Measurements from ENCODE around the gene GLB1L3.

Gene GLB1L3, protein sequence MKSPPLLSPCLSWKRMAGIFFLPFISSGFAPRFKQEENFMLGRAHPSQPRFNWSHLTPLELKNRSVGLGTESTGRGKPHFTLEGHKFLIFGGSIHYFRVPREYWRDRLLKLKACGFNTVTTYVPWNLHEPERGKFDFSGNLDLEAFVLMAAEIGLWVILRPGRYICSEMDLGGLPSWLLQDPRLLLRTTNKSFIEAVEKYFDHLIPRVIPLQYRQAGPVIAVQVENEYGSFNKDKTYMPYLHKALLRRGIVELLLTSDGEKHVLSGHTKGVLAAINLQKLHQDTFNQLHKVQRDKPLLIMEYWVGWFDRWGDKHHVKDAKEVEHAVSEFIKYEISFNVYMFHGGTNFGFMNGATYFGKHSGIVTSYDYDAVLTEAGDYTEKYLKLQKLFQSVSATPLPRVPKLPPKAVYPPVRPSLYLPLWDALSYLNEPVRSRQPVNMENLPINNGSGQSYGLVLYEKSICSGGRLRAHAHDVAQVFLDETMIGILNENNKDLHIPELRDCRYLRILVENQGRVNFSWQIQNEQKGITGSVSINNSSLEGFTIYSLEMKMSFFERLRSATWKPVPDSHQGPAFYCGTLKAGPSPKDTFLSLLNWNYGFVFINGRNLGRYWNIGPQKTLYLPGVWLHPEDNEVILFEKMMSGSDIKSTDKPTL

GRCh38 chr11:134275534-134276395 is at the start of gene GLB1L3:
Gene GLB1L3, plus strand, starts transcription at chr11:134276379. Its CDS starts 362 bp downstream, at chr11:134276741.
- H3K4me3 ChIP-seq (ENCODE audit: low read length) = peak within 1 kb of the TSS; percentile 32
- peaks cover 59% of the 10 kb centered on the region for H3K27me3 ChIP-seq (ENCODE audit: insufficient read depth, low read length)
- H3K36me3 ChIP-seq (ENCODE audit: insufficient read depth, low read length) = no peaks in the 10 kb centered on the region
- H3K4me1 ChIP-seq (ENCODE audit: insufficient read depth, low read length) = peaks cover 28% of the 10 kb centered on the region
- H2AFZ ChIP-seq (ENCODE audit: low read depth, low read length) = peak within 1 kb of the TSS; percentile 68
- peaks cover 5% of the 10 kb centered on the region for H3K9me3 ChIP-seq (ENCODE audit: low read length)

DNA sequence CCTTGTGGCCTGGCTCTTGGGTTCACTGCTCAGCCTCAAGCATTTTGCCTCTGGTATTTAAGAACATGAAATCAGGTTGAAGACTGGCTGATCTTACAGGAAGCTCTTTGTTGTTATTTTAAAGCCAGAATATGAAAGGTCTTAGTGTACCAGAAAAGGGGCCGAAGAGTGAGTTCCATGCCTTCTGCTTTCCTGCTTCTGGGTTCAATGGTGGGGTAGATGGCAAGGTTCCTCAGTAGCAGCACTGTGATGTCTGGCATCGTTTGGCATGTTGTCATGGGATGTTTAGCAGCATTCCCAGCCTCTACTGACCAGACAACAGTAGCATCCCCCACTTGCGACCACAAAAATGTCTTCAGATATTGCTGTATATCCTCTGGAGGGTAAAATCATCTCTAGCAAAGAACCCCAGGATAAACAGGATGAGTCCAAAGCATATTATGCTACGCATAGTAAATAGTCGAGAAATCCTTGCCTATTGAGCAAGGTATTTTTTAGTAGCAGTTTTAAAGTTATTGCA is 49.3 kb upstream of the GLB1L3 start:
- Histone ChIP-seq H3K36me3 (ENCODE audit: insufficient read depth, low read length) (no peaks in the 10 kb centered on the region), H3K4me3 (ENCODE audit: low read length) (no peak overlapping the region), H3K27me3 (ENCODE audit: insufficient read depth, low read length) (no peaks in the 10 kb centered on the region), H2AFZ (ENCODE audit: low read depth, low read length) (no peak overlapping the region), H3K9me3 (ENCODE audit: low read length) (no peaks in the 10 kb centered on the region), H3K4me1 (ENCODE audit: insufficient read depth, low read length) (peaks cover 22% of the 10 kb centered on the region)

GRCh38 chr11:134228625-134229024 is 47.6 kb upstream of the GLB1L3 start:
- H3K4me1 ChIP-seq (ENCODE audit: insufficient read depth, low read length) = peaks cover 13% of the 10 kb centered on the region
- H3K27me3 ChIP-seq (ENCODE audit: insufficient read depth, low read length) = no peaks in the 10 kb centered on the region
- no peak overlapping the region for H3K4me3 ChIP-seq (ENCODE audit: low read length)
- H2AFZ ChIP-seq (ENCODE audit: low read depth, low read length) = no peak overlapping the region
- no peaks in the 10 kb centered on the region for H3K36me3 ChIP-seq (ENCODE audit: insufficient read depth, low read length)
- no peaks in the 10 kb centered on the region for H3K9me3 ChIP-seq (ENCODE audit: low read length)

- H2AFZ ChIP-seq (ENCODE audit: low read depth, low read length) = no peak overlapping the region
- H3K9me3 ChIP-seq (ENCODE audit: low read length) = no peaks in the 10 kb centered on the region
- H3K27me3 ChIP-seq (ENCODE audit: insufficient read depth, low read length) = no peaks in the 10 kb centered on the region
- no peaks in the 10 kb centered on the region for H3K36me3 ChIP-seq (ENCODE audit: insufficient read depth, low read length)
- no peak overlapping the region for H3K4me3 ChIP-seq (ENCODE audit: low read length)
- H3K4me1 ChIP-seq (ENCODE audit: insufficient read depth, low read length) = peaks cover 13% of the 10 kb centered on the region
Measured at GRCh38 chr11:134229126-134229790, 46.9 kb upstream of the GLB1L3 start.

DNA sequence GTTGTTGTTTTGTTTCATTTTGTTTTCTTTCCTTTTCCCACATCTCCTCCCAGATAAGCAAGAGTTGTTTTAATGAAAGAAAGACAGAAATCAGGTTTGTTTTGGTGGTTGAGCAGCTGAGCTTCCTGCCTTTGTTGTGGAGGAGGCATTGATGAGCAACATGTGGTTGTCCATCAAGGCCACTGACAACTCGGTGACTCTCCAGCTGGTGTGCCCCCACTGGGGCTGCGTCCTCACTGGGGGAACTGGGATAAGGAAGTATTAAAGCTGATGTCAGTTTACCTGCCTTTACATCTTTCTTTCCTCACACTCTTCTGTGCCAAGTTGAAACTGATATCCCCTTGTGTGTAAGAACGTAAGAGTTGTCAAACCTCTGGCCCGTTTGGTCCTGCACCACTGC is 45.8 kb upstream of the GLB1L3 start:
- H3K27me3 ChIP-seq (ENCODE audit: insufficient read depth, low read length) = no peaks in the 10 kb centered on the region
- H3K4me1 ChIP-seq (ENCODE audit: insufficient read depth, low read length) = peaks cover 12% of the 10 kb centered on the region
- H3K36me3 ChIP-seq (ENCODE audit: insufficient read depth, low read length) = peaks cover 6% of the 10 kb centered on the region
- no peaks in the 10 kb centered on the region for H3K9me3 ChIP-seq (ENCODE audit: low read length)
- H3K4me3 ChIP-seq (ENCODE audit: low read length) = no peak overlapping the region
- no peak overlapping the region for H2AFZ ChIP-seq (ENCODE audit: low read depth, low read length)

DNA sequence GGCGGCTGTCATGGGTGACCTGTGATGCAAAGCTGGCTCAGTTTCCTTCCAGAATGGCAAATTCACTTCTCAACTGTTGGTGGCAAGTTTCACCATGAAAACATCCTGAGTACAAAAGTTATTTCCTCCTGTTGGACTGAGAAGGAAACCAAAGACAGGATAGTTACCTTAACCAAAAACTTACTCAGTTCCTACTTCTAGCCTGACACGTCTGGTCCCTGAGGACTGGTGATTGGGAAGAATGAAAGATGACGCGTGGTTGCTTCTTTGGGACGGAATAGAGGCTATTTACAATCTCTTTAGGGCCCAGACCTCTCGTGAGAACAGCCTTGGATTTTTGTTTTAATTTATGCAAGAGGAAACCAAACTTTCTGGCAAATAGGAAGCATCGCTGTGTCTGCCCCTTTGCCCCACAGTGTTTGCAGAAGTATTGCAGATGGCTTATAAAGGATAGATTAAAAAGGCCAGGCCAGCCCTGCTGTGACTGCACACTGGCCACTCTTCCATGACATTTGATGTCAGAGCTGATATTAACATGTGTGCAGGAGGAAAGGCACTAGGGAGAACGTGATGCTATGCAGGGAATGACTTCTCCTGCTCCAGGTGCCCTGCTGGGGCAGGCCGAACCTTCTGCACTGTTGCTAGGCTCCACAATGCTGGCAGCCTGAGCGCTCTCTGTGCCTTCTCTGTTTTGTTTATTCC is 44.1 kb upstream of the GLB1L3 start:
- H3K4me1 ChIP-seq (ENCODE audit: insufficient read depth, low read length) = peaks cover 3% of the 10 kb centered on the region
- peaks cover 11% of the 10 kb centered on the region for H3K36me3 ChIP-seq (ENCODE audit: insufficient read depth, low read length)
- H3K27me3 ChIP-seq (ENCODE audit: insufficient read depth, low read length) = no peaks in the 10 kb centered on the region
- H3K4me3 ChIP-seq (ENCODE audit: low read length) = no peak overlapping the region
- no peaks in the 10 kb centered on the region for H3K9me3 ChIP-seq (ENCODE audit: low read length)
- no peak overlapping the region for H2AFZ ChIP-seq (ENCODE audit: low read depth, low read length)

DNA sequence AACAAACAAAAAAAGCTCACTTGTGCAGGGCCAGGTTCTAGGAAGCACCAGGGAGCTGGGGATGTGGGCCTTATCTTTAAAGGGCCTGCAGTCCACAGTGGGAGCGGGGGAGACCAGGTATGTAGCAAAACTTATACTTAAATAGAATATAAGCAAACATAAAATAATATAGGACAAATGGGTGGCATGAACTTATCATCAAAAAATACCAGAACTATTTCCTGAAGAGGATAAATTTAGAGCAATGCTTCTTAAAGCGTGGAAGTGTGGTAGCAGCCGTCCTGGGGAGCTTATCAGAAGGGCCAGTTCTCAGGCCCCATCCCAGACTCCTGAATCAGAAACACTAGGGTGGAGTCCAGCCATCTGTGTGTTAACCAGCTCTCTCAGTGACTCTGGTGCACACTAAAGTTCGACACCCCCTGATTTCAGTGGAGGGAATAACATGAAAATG is 42.4 kb upstream of the GLB1L3 start:
- Histone ChIP-seq H3K9me3 (ENCODE audit: low read length) (no peaks in the 10 kb centered on the region), H3K27me3 (ENCODE audit: insufficient read depth, low read length) (no peaks in the 10 kb centered on the region), H2AFZ (ENCODE audit: low read depth, low read length) (no peak overlapping the region), H3K4me3 (ENCODE audit: low read length) (no peak overlapping the region), H3K36me3 (ENCODE audit: insufficient read depth, low read length) (peaks cover 11% of the 10 kb centered on the region), H3K4me1 (ENCODE audit: insufficient read depth, low read length) (peaks cover 3% of the 10 kb centered on the region)

- Histone ChIP-seq H3K4me1 (ENCODE audit: insufficient read depth, low read length) (no peaks in the 10 kb centered on the region), H3K36me3 (ENCODE audit: insufficient read depth, low read length) (peaks cover 19% of the 10 kb centered on the region), H3K27me3 (ENCODE audit: insufficient read depth, low read length) (no peaks in the 10 kb centered on the region), H3K9me3 (ENCODE audit: low read length) (no peaks in the 10 kb centered on the region), H3K4me3 (ENCODE audit: low read length) (no peak overlapping the region), H2AFZ (ENCODE audit: low read depth, low read length) (no peak overlapping the region)
Measured at GRCh38 chr11:134235399-134235798, 40.8 kb upstream of the GLB1L3 start.

DNA sequence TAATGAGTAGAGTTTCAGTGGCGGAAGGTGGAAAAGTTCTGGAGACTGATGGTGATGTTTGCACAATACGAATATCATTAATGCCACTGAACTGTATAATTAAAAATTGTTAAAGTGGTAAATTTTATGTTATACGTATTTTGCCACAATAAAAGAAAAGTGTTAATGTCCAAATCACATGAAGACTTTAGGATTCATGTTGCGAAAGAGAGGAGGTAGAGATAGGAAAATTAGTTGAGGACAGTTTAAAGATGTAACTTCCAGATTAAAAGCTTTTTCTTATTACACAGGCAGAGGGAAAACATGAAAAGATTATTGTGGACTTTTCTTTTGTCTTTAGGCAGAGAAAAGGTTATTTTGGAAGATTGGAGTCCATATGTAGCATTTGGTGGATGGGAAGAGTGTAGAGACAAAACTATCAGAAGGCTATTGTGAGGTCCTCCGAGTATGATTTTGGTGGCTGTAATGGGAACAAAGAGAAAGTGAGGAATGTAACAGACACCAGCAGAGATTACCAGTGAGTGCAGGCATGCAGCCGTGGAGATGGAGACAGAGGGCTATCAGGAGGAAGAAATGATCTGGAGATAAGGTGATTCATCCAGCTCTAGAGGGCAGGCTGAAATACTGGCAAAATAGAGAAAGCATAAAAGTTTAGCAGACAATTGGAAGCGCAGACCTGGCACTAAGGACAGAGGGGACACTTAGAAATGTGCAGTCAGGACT is 39.2 kb upstream of the GLB1L3 start:
- H3K27me3 ChIP-seq (ENCODE audit: insufficient read depth, low read length) = no peaks in the 10 kb centered on the region
- H3K4me1 ChIP-seq (ENCODE audit: insufficient read depth, low read length) = no peaks in the 10 kb centered on the region

DNA sequence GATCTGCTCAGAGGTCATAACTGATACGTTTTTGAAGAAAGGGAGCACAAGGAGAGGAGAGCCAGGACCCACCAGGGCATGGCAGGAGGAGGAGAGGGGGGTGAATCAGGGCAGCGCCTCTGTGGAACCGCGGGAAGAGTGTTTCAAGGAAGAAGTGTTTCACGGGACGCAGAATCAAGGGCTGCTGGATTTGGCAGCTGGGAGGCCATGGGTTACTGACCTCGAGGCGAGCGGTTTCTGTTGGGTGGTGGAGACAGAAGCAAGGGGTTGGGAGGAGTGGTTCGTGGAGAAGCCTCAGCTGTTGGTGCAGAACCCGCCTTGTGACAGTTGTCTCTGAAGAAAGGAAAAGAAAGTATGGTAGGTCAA is 38.6 kb upstream of the GLB1L3 start:
- no peaks in the 10 kb centered on the region for H3K4me1 ChIP-seq (ENCODE audit: insufficient read depth, low read length)
- H3K27me3 ChIP-seq (ENCODE audit: insufficient read depth, low read length) = no peaks in the 10 kb centered on the region
- H2AFZ ChIP-seq (ENCODE audit: low read depth, low read length) = no peak overlapping the region
- peaks cover 37% of the 10 kb centered on the region for H3K36me3 ChIP-seq (ENCODE audit: insufficient read depth, low read length)
- no peaks in the 10 kb centered on the region for H3K9me3 ChIP-seq (ENCODE audit: low read length)
- H3K4me3 ChIP-seq (ENCODE audit: low read length) = no peak overlapping the region

More for the DNA sequence above, 39.2 kb upstream of the GLB1L3 start:
- no peak overlapping the region for H3K4me3 ChIP-seq (ENCODE audit: low read length)
- H2AFZ ChIP-seq (ENCODE audit: low read depth, low read length) = no peak overlapping the region
- no peaks in the 10 kb centered on the region for H3K9me3 ChIP-seq (ENCODE audit: low read length)
- H3K36me3 ChIP-seq (ENCODE audit: insufficient read depth, low read length) = peaks cover 32% of the 10 kb centered on the region

- Histone ChIP-seq H3K36me3 (ENCODE audit: insufficient read depth, low read length) (peaks cover 48% of the 10 kb centered on the region), H3K4me3 (ENCODE audit: low read length) (no peak overlapping the region), H3K4me1 (ENCODE audit: insufficient read depth, low read length) (no peaks in the 10 kb centered on the region), H3K27me3 (ENCODE audit: insufficient read depth, low read length) (no peaks in the 10 kb centered on the region), H2AFZ (ENCODE audit: low read depth, low read length) (no peak overlapping the region), H3K9me3 (ENCODE audit: low read length) (no peaks in the 10 kb centered on the region)
Measured at GRCh38 chr11:134238956-134239355, 37.2 kb upstream of the GLB1L3 start.

All from neuron (in vitro differentiated cells).